PC-3 (cell line): ENCODE data around the gene HOXB7.

Source experiments
- CTCF ChIP-seq: fragments of 300-600 bp; sonication (generic); conservative IDR thresholded peaks from 2 replicates; pipeline ENCODE4 v1.5.1; 2017; ENCODE audit warnings: antibody characterized with exemption, low read depth, mild to moderate bottlenecking, low read length
- EZH2 ChIP-seq: fragments of 300-600 bp; sonication (generic); IDR thresholded peaks from one replicate; pipeline ENCODE4 v1.6.1; 2017; ENCODE audit warnings: antibody characterized with exemption, mild to moderate bottlenecking, low read length; ENCODE audit not compliant: unreplicated experiment
- EZH2phosphoT487 ChIP-seq: fragments of 300-600 bp; sonication (generic); IDR thresholded peaks from 2 replicates; pipeline ENCODE4 v1.6.1; 2018; ENCODE audit warnings: mild to moderate bottlenecking, antibody characterized with exemption, low read length, borderline replicate concordance

DNA sequence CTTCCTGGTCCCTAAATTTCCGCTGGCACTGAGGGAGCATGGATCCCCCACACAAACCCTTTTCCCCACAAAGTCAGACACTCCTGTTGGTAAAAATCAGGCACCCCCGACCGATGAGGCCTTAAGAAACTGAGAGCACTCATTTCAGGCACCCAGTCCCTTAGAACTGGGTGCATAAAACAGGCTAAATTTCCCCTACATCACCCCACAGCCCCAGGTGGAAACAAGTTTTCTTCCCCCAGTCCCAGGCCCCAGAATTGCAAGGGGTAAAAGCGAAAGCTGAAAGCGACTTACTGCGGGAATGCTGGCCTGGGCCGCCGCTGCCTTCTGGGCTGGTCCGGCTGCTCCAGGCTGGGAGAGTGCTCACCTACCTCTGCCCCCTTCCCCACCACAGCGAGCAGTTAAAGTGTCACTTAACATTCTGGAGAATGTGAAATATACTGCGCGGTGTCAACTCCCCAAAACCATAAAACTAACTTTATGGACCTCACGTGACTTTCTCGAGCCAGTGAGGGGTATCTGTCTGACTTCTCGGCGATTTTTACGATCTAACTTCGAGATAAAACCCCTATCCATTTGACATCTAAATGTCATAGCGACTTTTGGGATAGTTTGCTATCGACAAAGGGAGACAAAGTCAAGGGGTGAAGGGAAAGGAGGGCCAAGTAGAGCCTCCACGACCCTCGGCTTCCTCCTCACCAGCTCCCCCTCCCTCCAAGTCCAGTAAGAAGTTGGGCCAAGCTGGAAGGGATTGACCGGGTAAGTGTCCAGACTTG, 20.8 kb downstream of the HOXB7 start, which contains the start of gene HOXB3:
- no peak for TF ChIP-seq CTCF
- no peak for TF ChIP-seq EZH2
- TF ChIP-seq EZH2phosphoT487: no peak
